ENCODE measurements around the gene POTEH.
"Not testable (repeated sequence)": the region's sequence is repeated elsewhere in the genome, so short reads cannot be mapped to it uniquely, and the experiment has no call there.

DNA sequence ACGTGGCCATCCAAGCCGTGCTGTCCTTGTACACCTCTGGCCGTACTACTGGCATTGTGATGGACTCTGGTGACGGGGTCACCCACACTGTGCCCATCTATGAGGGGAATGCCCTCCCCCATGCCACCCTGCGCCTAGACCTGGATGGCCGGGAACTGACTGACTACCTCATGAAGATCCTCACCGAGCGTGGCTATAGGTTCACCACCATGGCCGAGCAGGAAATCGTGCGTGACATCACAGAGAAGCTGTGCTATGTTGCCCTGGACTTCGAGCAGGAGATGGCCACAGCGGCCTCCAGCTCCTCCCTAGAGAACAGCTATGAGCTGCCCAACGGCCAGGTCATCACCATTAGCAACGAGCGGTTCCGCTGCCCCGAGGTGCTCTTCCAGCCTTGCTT is 32.1 kb downstream of the POTEH start:
- TF ChIP-seq, protein P1, sequence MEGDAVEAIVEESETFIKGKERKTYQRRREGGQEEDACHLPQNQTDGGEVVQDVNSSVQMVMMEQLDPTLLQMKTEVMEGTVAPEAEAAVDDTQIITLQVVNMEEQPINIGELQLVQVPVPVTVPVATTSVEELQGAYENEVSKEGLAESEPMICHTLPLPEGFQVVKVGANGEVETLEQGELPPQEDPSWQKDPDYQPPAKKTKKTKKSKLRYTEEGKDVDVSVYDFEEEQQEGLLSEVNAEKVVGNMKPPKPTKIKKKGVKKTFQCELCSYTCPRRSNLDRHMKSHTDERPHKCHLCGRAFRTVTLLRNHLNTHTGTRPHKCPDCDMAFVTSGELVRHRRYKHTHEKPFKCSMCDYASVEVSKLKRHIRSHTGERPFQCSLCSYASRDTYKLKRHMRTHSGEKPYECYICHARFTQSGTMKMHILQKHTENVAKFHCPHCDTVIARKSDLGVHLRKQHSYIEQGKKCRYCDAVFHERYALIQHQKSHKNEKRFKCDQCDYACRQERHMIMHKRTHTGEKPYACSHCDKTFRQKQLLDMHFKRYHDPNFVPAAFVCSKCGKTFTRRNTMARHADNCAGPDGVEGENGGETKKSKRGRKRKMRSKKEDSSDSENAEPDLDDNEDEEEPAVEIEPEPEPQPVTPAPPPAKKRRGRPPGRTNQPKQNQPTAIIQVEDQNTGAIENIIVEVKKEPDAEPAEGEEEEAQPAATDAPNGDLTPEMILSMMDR (IDR thresholded peaks at IDR 0.05; ENCODE audit: low read depth, low read length, poor library complexity, severe bottlenecking): not testable (repeated sequence)
- not testable (repeated sequence) for TF ChIP-seq EZH2phosphoT487 (IDR thresholded peaks at IDR 0.05; ENCODE audit: borderline replicate concordance, low read length)

Measured in DOHH2 (cell line).